ENCODE results near the gene ACER2.

Gene ACER2

DNA sequence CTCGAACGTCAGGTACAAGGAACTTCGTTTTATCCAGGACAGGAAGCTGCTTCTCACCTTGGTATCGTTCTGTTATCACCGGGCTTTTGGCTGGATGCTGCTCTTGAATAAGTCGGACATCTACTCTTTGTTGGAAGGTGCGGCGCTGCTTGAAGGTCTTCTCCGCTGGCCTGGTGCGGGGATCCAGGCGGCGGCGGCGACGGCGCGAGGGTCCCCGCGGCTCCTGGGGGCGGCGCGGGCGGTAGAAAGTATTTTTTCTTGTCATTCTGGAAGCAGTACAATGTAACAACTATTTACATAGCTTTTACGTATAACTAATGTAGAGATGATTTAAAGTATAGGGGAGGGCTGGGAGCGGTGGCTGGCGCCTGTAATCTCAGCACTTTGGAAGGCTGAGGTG lies 52.3 kb downstream of the ACER2 start:
- no peaks in the 10 kb centered on the region for H3K79me1 ChIP-seq (ENCODE audit: low read length)
- no peak overlapping the region for H3K4me2 ChIP-seq (ENCODE audit: low read length)
- H2AFZ ChIP-seq (ENCODE audit: insufficient read depth, low read length, poor library complexity), result no peak overlapping the region
- no peak overlapping the region for H4K12ac ChIP-seq (ENCODE audit: low read depth, low read length)
- no peak overlapping the region for H3K9ac ChIP-seq (ENCODE audit: low read length)
- DNase-seq, result no peak
- no peak overlapping the region for H3K27ac ChIP-seq (ENCODE audit: low read depth, low read length)
- no peak overlapping the region for H2BK5ac ChIP-seq (ENCODE audit: low read depth, low read length, poor library complexity)
- no peaks in the 10 kb centered on the region for H3K79me2 ChIP-seq (ENCODE audit: control insufficient read depth, insufficient read depth, low read length, poor library complexity)
- no peak overlapping the region for H2BK120ac ChIP-seq (ENCODE audit: insufficient read depth, low read length, poor library complexity)
- H3K9me3 ChIP-seq (ENCODE audit: insufficient read depth, low read depth, low read length), result peaks cover 2% of the 10 kb centered on the region
- H3K23ac ChIP-seq (ENCODE audit: low read length), result no peak overlapping the region
- no peak overlapping the region for H3K4me3 ChIP-seq (ENCODE audit: low read depth, low read length)
- no CpG with 5 or more reads among the region's 26 CpGs for WGBS (ENCODE audit: extremely low coverage, insufficient coverage, insufficient read length)
- H3K14ac ChIP-seq (ENCODE audit: low read length), result no peak overlapping the region
- no peak overlapping the region for H3K4ac ChIP-seq (ENCODE audit: low read depth, low read length)
- no peaks in the 10 kb centered on the region for H3K27me3 ChIP-seq (ENCODE audit: insufficient read depth, low read length)
- no peak overlapping the region for H2BK12ac ChIP-seq (ENCODE audit: low read length)
- H4K8ac ChIP-seq (ENCODE audit: low read depth, low read length), result no peak overlapping the region
- H3K4me1 ChIP-seq (ENCODE audit: control insufficient read depth in 1 of 2, insufficient read depth in 2 of 2, low read length in 2 of 2), result peaks cover 0 to 6% of the 10 kb centered on the region in 2 experiments
- H2AK5ac ChIP-seq (ENCODE audit: low read length), result no peak overlapping the region
- no peak overlapping the region for H3K18ac ChIP-seq (ENCODE audit: low read length)
- H3K36me3 ChIP-seq (ENCODE audit: control insufficient read depth in 1 of 2, insufficient read depth in 2 of 2, low read length in 2 of 2), result no peaks in the 10 kb centered on the region
- no peak overlapping the region for H4K91ac ChIP-seq (ENCODE audit: low read depth, low read length)

DNA sequence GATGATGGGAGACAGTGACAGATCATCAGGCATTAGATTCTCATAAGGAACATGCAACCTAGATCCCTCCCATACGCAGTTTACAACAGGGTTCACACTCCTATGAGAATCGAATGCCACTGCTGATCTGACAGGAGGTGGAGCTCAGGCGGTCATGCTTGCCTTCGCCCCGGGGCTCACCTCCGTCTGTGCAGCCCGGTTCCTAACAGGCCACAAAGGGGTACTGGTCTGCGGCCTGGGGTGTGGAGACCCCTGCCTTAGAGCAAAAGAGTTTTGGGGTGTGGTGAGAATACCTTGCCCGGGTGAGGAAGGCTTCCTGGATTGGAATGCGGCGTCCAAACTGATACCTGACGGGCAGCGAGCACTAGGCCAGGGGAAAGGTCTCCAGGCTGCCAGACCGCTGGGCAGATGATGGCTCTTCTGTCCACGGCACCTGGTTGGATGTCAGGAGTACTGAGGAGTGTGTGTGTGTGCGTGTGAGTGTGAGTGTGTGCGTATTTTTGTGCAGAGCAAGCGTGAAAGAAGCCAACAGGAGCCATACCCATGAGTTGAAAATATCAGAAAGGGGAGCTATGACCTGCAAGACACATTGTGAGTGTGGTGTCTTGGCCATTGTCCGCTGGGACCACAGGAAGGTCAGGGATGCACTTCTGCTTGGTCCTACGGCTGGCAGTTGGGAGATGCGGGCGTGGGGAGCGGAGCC lies 55.4 kb downstream of the ACER2 start:
- Histone ChIP-seq H3K79me1 (ENCODE audit: low read length) (no peaks in the 10 kb centered on the region), H3K9ac (ENCODE audit: low read length) (no peak overlapping the region), H3K4me3 (ENCODE audit: low read depth, low read length) (peak overlapping the region; percentile 10), H2BK12ac (ENCODE audit: low read length) (no peak overlapping the region), H3K14ac (ENCODE audit: low read length) (no peak overlapping the region), H3K79me2 (ENCODE audit: control insufficient read depth, insufficient read depth, low read length, poor library complexity) (no peaks in the 10 kb centered on the region), H4K12ac (ENCODE audit: low read depth, low read length) (no peak overlapping the region), H2AFZ (ENCODE audit: insufficient read depth, low read length, poor library complexity) (peak overlapping the region; percentile 77), H3K9me3 (ENCODE audit: insufficient read depth, low read depth, low read length) (peaks cover 2% of the 10 kb centered on the region), H3K23ac (ENCODE audit: low read length) (no peak overlapping the region), H3K27me3 (ENCODE audit: insufficient read depth, low read length) (no peaks in the 10 kb centered on the region), H2BK120ac (ENCODE audit: insufficient read depth, low read length, poor library complexity) (no peak overlapping the region), H3K4me1 (ENCODE audit: control insufficient read depth in 1 of 2, insufficient read depth in 2 of 2, low read length in 2 of 2) (peaks cover 0 to 6% of the 10 kb centered on the region in 2 experiments), H4K91ac (ENCODE audit: low read depth, low read length) (no peak overlapping the region), H3K4me2 (ENCODE audit: low read length) (peak overlapping the region; percentile 54), H3K27ac (ENCODE audit: low read depth, low read length) (no peak overlapping the region), H2BK5ac (ENCODE audit: low read depth, low read length, poor library complexity) (no peak overlapping the region), H3K18ac (ENCODE audit: low read length) (no peak overlapping the region), H2AK5ac (ENCODE audit: low read length) (no peak overlapping the region), H3K36me3 (ENCODE audit: control insufficient read depth in 1 of 2, insufficient read depth in 2 of 2, low read length in 2 of 2) (no peaks in the 10 kb centered on the region), H4K8ac (ENCODE audit: low read depth, low read length) (no peak overlapping the region), H3K4ac (ENCODE audit: low read depth, low read length) (no peak overlapping the region)
- 100% methylated on average over 2 of the region's 23 CpGs for WGBS (ENCODE audit: extremely low coverage, insufficient coverage, insufficient read length)
- DNase-seq, result no peak

DNA sequence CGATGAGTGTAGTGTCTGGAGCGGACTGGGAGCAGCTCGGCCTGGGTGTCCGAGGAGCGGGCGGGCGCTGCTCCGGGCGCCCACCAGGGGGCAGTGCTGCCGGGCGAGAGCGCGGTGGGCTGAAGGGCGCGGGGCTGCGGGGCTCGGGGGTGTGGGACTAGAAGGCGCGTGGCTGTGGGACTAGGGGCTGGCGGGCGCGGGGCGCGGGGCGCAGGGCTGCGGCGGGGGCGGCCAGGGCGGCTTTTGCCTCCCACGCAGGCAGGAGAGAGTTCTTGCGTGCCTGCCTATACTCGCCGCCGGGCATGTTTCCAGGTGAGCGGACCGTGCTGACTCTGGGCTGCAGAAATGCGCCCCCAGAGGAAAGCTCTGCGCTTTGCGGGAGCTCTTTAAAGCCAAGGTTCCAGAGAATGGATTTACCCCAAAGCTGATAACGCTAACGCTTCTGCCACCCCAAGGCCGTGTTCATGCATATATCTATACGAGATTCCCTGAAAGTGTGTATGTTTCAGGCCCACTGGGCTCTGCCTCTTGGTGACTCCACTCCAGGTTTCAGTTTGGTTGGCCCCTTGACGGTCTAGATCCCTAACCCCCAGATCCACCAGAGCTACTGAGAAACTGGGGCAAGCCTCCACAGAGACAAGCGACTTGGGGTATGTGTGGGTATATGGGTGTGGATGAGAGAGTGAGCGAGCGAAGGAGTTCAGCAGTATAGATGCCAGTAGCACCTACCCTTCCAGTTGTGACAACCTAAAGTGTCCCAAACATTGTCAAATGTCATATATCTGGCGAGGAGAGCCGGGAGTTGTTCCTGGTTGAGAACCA lies 56.2 kb downstream of the ACER2 start:
- WGBS (ENCODE audit: extremely low coverage, insufficient coverage, insufficient read length), result no CpG with 5 or more reads among the region's 49 CpGs
- Histone ChIP-seq H3K79me2 (ENCODE audit: control insufficient read depth, insufficient read depth, low read length, poor library complexity) (no peaks in the 10 kb centered on the region), H3K9me3 (ENCODE audit: insufficient read depth, low read depth, low read length) (peaks cover 2% of the 10 kb centered on the region), H2BK5ac (ENCODE audit: low read depth, low read length, poor library complexity) (no peak overlapping the region), H3K4me1 (ENCODE audit: control insufficient read depth in 1 of 2, insufficient read depth in 2 of 2, low read length in 2 of 2) (peaks cover 0 to 6% of the 10 kb centered on the region in 2 experiments), H4K8ac (ENCODE audit: low read depth, low read length) (peak overlapping the region; percentile 34), H2AK5ac (ENCODE audit: low read length) (no peak overlapping the region), H3K9ac (ENCODE audit: low read length) (no peak overlapping the region), H3K23ac (ENCODE audit: low read length) (no peak overlapping the region), H4K91ac (ENCODE audit: low read depth, low read length) (no peak overlapping the region), H3K14ac (ENCODE audit: low read length) (no peak overlapping the region), H3K4ac (ENCODE audit: low read depth, low read length) (no peak overlapping the region), H3K18ac (ENCODE audit: low read length) (peak overlapping the region; percentile 27), H3K27ac (ENCODE audit: low read depth, low read length) (no peak overlapping the region), H4K12ac (ENCODE audit: low read depth, low read length) (no peak overlapping the region), H3K27me3 (ENCODE audit: insufficient read depth, low read length) (no peaks in the 10 kb centered on the region), H2BK120ac (ENCODE audit: insufficient read depth, low read length, poor library complexity) (no peak overlapping the region), H3K4me3 (ENCODE audit: low read depth, low read length) (peak overlapping the region; percentile 72), H3K4me2 (ENCODE audit: low read length) (peak overlapping the region; percentile 54), H2BK12ac (ENCODE audit: low read length) (no peak overlapping the region), H3K36me3 (ENCODE audit: control insufficient read depth in 1 of 2, insufficient read depth in 2 of 2, low read length in 2 of 2) (no peaks in the 10 kb centered on the region), H3K79me1 (ENCODE audit: low read length) (no peaks in the 10 kb centered on the region), H2AFZ (ENCODE audit: insufficient read depth, low read length, poor library complexity) (peak overlapping the region; percentile 77)
- DNase-seq, result peak; percentile 76 to 77

- H2AFZ ChIP-seq (ENCODE audit: insufficient read depth, low read length, poor library complexity), result no peak overlapping the region
- H4K91ac ChIP-seq (ENCODE audit: low read depth, low read length), result no peak overlapping the region
- H3K36me3 ChIP-seq (ENCODE audit: control insufficient read depth in 1 of 2, insufficient read depth in 2 of 2, low read length in 2 of 2), result no peaks in the 10 kb centered on the region
- H3K27me3 ChIP-seq (ENCODE audit: insufficient read depth, low read length), result no peaks in the 10 kb centered on the region
- no peak overlapping the region for H3K27ac ChIP-seq (ENCODE audit: low read depth, low read length)
- no peak overlapping the region for H3K4me3 ChIP-seq (ENCODE audit: low read depth, low read length)
- no peak overlapping the region for H3K4me2 ChIP-seq (ENCODE audit: low read length)
- no CpG with 5 or more reads among the region's 13 CpGs for WGBS (ENCODE audit: extremely low coverage, insufficient coverage, insufficient read length)
- H3K79me1 ChIP-seq (ENCODE audit: low read length), result no peaks in the 10 kb centered on the region
- no peak overlapping the region for H3K14ac ChIP-seq (ENCODE audit: low read length)
- no peak overlapping the region for H4K12ac ChIP-seq (ENCODE audit: low read depth, low read length)
- peaks cover 0 to 6% of the 10 kb centered on the region in 2 experiments for H3K4me1 ChIP-seq (ENCODE audit: control insufficient read depth in 1 of 2, insufficient read depth in 2 of 2, low read length in 2 of 2)
- no peak for DNase-seq
- no peak overlapping the region for H4K8ac ChIP-seq (ENCODE audit: low read depth, low read length)
- H3K18ac ChIP-seq (ENCODE audit: low read length), result no peak overlapping the region
- H2BK12ac ChIP-seq (ENCODE audit: low read length), result no peak overlapping the region
- H3K23ac ChIP-seq (ENCODE audit: low read length), result no peak overlapping the region
- H3K4ac ChIP-seq (ENCODE audit: low read depth, low read length), result no peak overlapping the region
- no peak overlapping the region for H3K9ac ChIP-seq (ENCODE audit: low read length)
- H2BK120ac ChIP-seq (ENCODE audit: insufficient read depth, low read length, poor library complexity), result no peak overlapping the region
- no peaks in the 10 kb centered on the region for H3K79me2 ChIP-seq (ENCODE audit: control insufficient read depth, insufficient read depth, low read length, poor library complexity)
- H2AK5ac ChIP-seq (ENCODE audit: low read length), result no peak overlapping the region
- peaks cover 2% of the 10 kb centered on the region for H3K9me3 ChIP-seq (ENCODE audit: insufficient read depth, low read depth, low read length)
- no peak overlapping the region for H2BK5ac ChIP-seq (ENCODE audit: low read depth, low read length, poor library complexity)
These were observed 56.9 kb downstream of the ACER2 start for GRCh38 chr9:19465586-19466279.
